ENCODE data around the gene UNC5B.

The UNC5B gene

GRCh38 chr10:71325267-71325666, 112.9 kb downstream of the UNC5B start:
- TF ChIP-seq GATA2 (IDR thresholded peaks at IDR 0.05; ENCODE audit: low read depth, low read length): no peak

- TF ChIP-seq GATA3 (IDR thresholded peaks at IDR 0.05; ENCODE audit: low read depth, low read length) (no peak), GATA2 (IDR thresholded peaks at IDR 0.05; ENCODE audit: low read depth, low read length) (no peak)
Observed at GRCh38 chr10:71326464-71326881, 114.1 kb downstream of the UNC5B start.

DNA sequence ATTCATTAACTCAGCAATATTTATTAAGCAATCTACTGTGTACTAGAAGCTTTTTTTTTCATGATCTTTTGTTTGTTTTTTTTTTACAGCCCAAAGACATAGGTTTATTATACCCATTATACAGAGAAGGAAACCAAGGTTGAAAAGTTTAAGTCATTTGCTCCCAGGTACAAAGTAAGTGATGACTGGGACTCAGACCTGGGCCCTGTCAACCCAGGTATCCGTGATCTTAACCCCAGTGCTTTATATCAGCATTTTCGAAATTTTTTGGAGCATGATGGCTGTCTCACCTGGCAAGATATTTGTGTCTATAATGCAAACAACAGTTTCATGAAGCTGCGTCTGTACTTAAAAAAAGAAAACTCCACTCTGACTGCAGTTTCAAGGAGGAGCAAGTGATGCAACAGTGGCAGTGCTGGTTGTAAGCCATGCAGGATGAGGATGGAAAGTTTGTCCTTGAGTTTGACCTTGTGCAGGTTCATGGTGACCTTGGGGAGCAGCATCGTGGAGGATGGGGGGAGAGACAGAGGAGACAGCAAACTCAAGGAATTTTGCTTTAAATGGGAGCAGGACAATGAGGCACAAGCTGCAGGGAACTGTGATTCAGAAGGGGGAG, 118.5 kb downstream of the UNC5B start:
- TF ChIP-seq GATA3 (IDR thresholded peaks at IDR 0.05; ENCODE audit: low read depth, low read length): no peak
- TF ChIP-seq GATA2 (IDR thresholded peaks at IDR 0.05; ENCODE audit: low read depth, low read length): no peak

- TF ChIP-seq GATA3 (IDR thresholded peaks at IDR 0.05; ENCODE audit: low read depth, low read length) (no peak), GATA2 (IDR thresholded peaks at IDR 0.05; ENCODE audit: low read depth, low read length) (no peak)
Observed at GRCh38 chr10:71331736-71332135, 119.4 kb downstream of the UNC5B start.

DNA sequence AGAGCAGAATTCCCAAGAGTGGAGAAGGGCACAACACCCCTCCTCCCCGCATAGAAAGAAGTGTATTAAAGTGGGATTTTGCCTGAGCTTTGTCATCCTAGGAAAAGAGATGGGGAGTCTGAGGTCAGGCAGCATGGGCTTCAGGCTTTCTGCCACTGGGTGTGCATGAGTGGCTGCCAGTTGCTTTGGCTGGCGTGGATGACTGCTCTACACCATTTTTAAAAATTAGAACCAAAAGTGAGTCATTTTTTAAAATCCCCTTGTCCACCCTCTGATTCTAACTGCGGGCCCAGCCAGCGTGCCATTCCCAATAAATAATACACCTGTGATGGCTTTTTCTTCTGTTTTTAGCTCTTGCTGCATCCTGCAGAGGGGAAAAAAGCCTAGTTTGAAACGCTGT, 120.1 kb downstream of the UNC5B start:
- no peak for TF ChIP-seq GATA2 (IDR thresholded peaks at IDR 0.05; ENCODE audit: low read depth, low read length)
- TF ChIP-seq GATA3 (IDR thresholded peaks at IDR 0.05; ENCODE audit: low read depth, low read length): no peak

GRCh38 chr10:71333129-71333887, 120.9 kb downstream of the UNC5B start:
- TF ChIP-seq GATA3 (IDR thresholded peaks at IDR 0.05; ENCODE audit: low read depth, low read length) (no peak), GATA2 (IDR thresholded peaks at IDR 0.05; ENCODE audit: low read depth, low read length) (no peak)

DNA sequence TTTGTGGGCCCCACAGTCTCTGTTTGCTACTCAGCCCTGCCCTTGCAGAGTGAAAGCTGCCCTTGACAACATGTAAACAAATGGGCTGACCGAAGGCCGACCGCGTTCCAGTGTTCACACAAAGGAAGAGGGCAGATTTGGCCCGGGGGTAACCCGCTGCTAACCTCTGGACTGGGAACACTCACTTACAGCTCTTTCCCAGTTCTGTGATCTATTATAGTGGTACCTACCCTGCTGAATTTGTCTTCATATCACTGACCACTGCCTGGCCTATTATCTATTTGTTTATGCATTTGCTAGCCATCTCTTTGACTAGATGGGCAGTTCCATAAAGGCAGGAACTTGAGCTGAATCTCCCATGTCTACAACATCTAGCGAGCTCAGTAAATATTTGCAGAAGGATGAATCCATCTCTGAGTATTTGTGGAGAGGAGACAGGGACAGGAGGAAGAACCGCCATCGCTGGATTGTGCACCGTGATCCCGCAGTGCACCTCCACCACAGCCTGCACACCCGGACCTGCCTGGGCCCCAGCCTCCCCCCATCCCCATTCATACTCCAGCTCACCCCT, 121.9 kb downstream of the UNC5B start:
- TF ChIP-seq GATA3 (IDR thresholded peaks at IDR 0.05; ENCODE audit: low read depth, low read length) (no peak), GATA2 (IDR thresholded peaks at IDR 0.05; ENCODE audit: low read depth, low read length) (no peak)

DNA sequence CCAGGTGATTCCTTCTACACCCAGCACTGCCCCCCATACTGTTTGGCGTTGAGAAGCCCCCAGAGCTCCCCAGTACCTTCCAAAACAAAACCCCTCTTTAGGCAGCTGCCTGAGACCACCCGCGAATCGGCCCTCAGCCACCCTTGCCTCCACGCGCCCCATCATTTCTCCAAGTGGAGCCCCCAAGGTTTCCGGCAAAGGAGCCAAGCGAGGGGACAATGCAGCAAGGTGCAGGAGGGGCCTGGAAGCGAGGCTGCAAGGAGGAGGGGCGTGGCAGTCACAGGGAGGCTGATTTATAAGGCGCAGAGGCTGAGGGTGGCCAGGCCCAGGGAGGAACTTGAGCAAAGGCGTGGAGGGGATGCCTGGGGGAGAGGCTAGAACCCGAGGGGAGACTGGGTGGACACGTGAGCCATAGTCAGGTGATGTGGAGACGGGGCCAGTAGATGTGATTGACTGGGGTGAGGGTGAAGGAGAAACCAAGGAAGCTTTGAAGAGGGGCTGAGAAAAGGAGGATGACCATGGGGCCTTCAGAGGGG, 122.9 kb downstream of the UNC5B start:
- TF ChIP-seq GATA2 (IDR thresholded peaks at IDR 0.05; ENCODE audit: low read depth, low read length) (no peak), GATA3 (IDR thresholded peaks at IDR 0.05; ENCODE audit: low read depth, low read length) (no peak)

DNA sequence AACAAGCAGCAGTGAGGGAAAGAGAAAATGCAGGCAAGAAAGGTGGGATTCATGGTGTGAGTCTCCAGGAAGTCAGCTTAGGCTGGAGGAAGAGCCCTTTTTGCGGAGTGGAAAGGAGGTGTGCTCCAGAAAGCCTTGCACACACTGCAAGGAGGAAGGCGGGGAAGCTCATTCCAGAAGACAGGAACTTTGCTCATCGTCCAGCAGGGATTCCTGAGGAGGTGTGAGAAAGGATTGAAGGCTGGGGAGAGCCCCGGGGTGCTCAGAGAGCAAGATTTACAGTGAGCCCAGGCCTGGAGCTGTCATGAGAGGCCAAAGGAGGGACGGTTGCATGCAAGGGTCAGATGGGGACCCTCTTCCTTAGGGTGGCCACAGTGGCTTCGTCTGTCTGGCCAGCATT, 124.3 kb downstream of the UNC5B start:
- no peak for TF ChIP-seq GATA2 (IDR thresholded peaks at IDR 0.05; ENCODE audit: low read depth, low read length)
- TF ChIP-seq GATA3 (IDR thresholded peaks at IDR 0.05; ENCODE audit: low read depth, low read length): no peak

DNA sequence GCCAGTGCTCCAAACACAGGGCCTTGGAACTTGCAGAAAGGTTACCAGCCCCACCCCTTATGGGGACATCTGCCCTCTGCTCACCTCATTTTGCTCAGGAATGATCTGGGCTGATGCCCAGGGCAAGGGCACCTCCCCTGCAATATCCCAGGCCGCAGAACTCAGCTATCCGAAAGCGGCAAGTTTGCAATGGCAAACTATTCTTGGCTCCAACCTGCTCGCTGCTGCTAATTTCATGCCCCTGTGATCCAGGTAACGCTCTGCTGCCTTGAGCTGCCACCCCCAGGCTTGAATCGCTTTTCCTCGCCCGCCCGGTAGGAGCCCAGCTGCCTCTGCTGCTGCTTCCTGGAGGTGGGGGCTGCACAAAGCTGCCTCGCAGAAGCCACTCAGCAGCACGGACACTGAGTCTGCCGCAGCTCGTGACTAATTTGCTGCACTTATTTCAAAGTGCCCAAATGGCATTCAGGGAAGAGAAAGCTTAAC, 124.9 kb downstream of the UNC5B start:
- no peak for TF ChIP-seq GATA3 (IDR thresholded peaks at IDR 0.05; ENCODE audit: low read depth, low read length)
- no peak for TF ChIP-seq GATA2 (IDR thresholded peaks at IDR 0.05; ENCODE audit: low read depth, low read length)

- TF ChIP-seq GATA3 (IDR thresholded peaks at IDR 0.05; ENCODE audit: low read depth, low read length) (no peak), GATA2 (IDR thresholded peaks at IDR 0.05; ENCODE audit: low read depth, low read length) (peak; percentile 76)
Observed at GRCh38 chr10:71338728-71339495, 126.5 kb downstream of the UNC5B start.

GRCh38 chr10:71339796-71340589, 127.6 kb downstream of the UNC5B start:
- TF ChIP-seq GATA3 (IDR thresholded peaks at IDR 0.05; ENCODE audit: low read depth, low read length): no peak

All from SH-SY5Y (cell line).